Hepatocyte (in vitro differentiated cells): ENCODE measurements around the gene PROK1. TPM values are rescaled to one million over a fixed set of nuclear protein-coding genes. Genes with fewer than 3 reads are reported as not detected.

Source experiments
- DNase-seq: peaks from one replicate; pipeline ENCODE4 v3.0.0-alpha.2; 2016; ENCODE audit warnings: low spot score
- H2AFZ ChIP-seq: fragments of 200-600 bp; sonication (generic); 2 replicates; pipeline ENCODE4 v1.6.0; 2016; ENCODE audit warnings: antibody characterized with exemption, mild to moderate bottlenecking
- H3K27ac ChIP-seq: fragments of 200-600 bp; sonication (generic); 2 replicates; pipeline ENCODE4 v1.5.1; 2016; ENCODE audit warnings: mild to moderate bottlenecking
- H3K27me3 ChIP-seq: fragments of 200-600 bp; sonication (generic); 2 replicates; pipeline ENCODE4 v1.6.1; 2016
- H3K36me3 ChIP-seq: fragments of 200-600 bp; sonication (generic); replicated peaks from 2 replicates; pipeline ENCODE4 v1.5.1; 2016; ENCODE audit warnings: low read depth; ENCODE audit not compliant: insufficient read depth
- H3K4me1 ChIP-seq: fragments of 200-600 bp; sonication (generic); 2 replicates; pipeline ENCODE4 v1.5.1; 2016; ENCODE audit warnings: mild to moderate bottlenecking, moderate library complexity; ENCODE audit not compliant: insufficient read depth
- H3K4me2 ChIP-seq: fragments of 200-600 bp; sonication (generic); 2 replicates; pipeline ENCODE4 v1.6.0; 2016
- H3K4me3 ChIP-seq: fragments of 200-600 bp; sonication (generic); 2 replicates; pipeline ENCODE4 v1.5.1; 2016; ENCODE audit warnings: mild to moderate bottlenecking
- H3K79me2 ChIP-seq: fragments of 200-600 bp; sonication (generic); 2 replicates; pipeline ENCODE4 v1.6.0; 2017; ENCODE audit warnings: mild to moderate bottlenecking
- H3K9me2 ChIP-seq: fragments of 200-600 bp; sonication (generic); replicated peaks from 2 replicates; pipeline ENCODE4 v1.6.0; 2017; ENCODE audit warnings: mild to moderate bottlenecking; ENCODE audit not compliant: insufficient read depth
- H3K9me3 ChIP-seq: fragments of 200-600 bp; sonication (generic); 2 replicates; pipeline ENCODE4 v1.5.1; 2016; ENCODE audit warnings: low read depth, mild to moderate bottlenecking
- H4K20me1 ChIP-seq: fragments of 200-600 bp; sonication (generic); 2 replicates; pipeline ENCODE4 v1.6.0; 2016; ENCODE audit warnings: mild to moderate bottlenecking; ENCODE audit not compliant: insufficient read depth, poor library complexity, severe bottlenecking
- EZH2 ChIP-seq: fragments of 200-600 bp; sonication (generic); IDR thresholded peaks from 2 replicates; pipeline ENCODE4 v1.6.1; 2016; ENCODE audit warnings: antibody characterized with exemption, mild to moderate bottlenecking, borderline replicate concordance
- EZH2phosphoT487 ChIP-seq: fragments of 200-600 bp; sonication (generic); IDR thresholded peaks from one replicate; pipeline ENCODE4 v1.6.1; 2018; ENCODE audit warnings: antibody characterized with exemption, mild to moderate bottlenecking, low read depth, moderate library complexity; ENCODE audit not compliant: unreplicated experiment, severe bottlenecking
- WGBS: methylation state at CpG from one replicate; pipeline ENCODE4 v1.1.6; 2016; ENCODE audit warnings: low lambda C conversion rate; ENCODE audit errors: missing lambda C conversion rate; 5-methylcytosine and 5-hydroxymethylcytosine counted together
- polyA plus RNA-seq: library from polyadenylated mRNA; unstranded; fragments of >200 nt; fragmentation: Nextera tagmentation; extraction: Ambion mirVana; gene quantifications from 2 replicates; pipeline ENCODE4 v1.2.1, GENCODE V29; 2016
- total RNA-seq: library from RNA; depleted of rRNA; stranded (reverse); fragments of >200 nt; gene quantifications from 2 replicates; pipeline ENCODE4 v1.2.3, GENCODE V29; 2014
- TF ChIP-seq, protein P1 (sequence below): fragments of 200-600 bp; sonication (generic); IDR thresholded peaks from 2 replicates; pipeline ENCODE4 v1.5.1; 2016; ENCODE audit warnings: antibody characterized with exemption, mild to moderate bottlenecking; ENCODE audit not compliant: poor library complexity

The PROK1 gene
- total and polyA plus RNA-seq, 2 experiments from 2014 or later, result 8.8 to 9.4 TPM

DNA sequence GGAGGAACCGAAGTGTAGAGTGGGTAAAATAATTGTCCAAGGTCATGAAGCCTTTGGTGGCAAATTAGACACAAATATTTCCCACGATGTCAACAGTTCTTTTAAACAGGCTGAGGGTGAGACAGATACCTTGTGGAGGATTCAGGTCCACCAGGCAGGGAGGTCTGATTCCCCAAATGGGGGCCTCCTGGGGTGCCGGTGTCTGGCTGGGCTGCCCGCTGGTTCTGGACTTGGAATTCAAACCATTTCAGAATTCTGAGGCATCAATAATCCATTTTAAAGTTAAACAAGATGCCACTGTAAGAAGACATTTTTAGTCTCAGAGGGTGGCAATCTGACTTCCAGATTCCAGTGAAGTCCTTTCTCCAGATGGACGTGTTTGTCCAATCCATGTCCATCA, 52.5 kb downstream of the PROK1 start:
- H3K36me3 ChIP-seq, result no peaks in the 10 kb centered on the region
- TF ChIP-seq, protein P1, sequence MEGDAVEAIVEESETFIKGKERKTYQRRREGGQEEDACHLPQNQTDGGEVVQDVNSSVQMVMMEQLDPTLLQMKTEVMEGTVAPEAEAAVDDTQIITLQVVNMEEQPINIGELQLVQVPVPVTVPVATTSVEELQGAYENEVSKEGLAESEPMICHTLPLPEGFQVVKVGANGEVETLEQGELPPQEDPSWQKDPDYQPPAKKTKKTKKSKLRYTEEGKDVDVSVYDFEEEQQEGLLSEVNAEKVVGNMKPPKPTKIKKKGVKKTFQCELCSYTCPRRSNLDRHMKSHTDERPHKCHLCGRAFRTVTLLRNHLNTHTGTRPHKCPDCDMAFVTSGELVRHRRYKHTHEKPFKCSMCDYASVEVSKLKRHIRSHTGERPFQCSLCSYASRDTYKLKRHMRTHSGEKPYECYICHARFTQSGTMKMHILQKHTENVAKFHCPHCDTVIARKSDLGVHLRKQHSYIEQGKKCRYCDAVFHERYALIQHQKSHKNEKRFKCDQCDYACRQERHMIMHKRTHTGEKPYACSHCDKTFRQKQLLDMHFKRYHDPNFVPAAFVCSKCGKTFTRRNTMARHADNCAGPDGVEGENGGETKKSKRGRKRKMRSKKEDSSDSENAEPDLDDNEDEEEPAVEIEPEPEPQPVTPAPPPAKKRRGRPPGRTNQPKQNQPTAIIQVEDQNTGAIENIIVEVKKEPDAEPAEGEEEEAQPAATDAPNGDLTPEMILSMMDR, result no peak
- TF ChIP-seq EZH2phosphoT487, result no peak
- no peak for TF ChIP-seq EZH2
- no peaks in the 10 kb centered on the region for H3K27me3 ChIP-seq
- H3K4me3 ChIP-seq, result no peak overlapping the region
- peaks cover 7% of the 10 kb centered on the region for H3K4me1 ChIP-seq
- H3K4me2 ChIP-seq, result no peak overlapping the region
- no peak overlapping the region for H2AFZ ChIP-seq
- H3K9me2 ChIP-seq, result no peaks in the 10 kb centered on the region
- DNase-seq, result no peak
- H3K79me2 ChIP-seq, result no peaks in the 10 kb centered on the region
- no peak overlapping the region for H3K27ac ChIP-seq
- no peaks in the 10 kb centered on the region for H4K20me1 ChIP-seq
- 83% methylated on average over 5 of the region's 5 CpGs for WGBS
- H3K9me3 ChIP-seq, result no peaks in the 10 kb centered on the region

DNA sequence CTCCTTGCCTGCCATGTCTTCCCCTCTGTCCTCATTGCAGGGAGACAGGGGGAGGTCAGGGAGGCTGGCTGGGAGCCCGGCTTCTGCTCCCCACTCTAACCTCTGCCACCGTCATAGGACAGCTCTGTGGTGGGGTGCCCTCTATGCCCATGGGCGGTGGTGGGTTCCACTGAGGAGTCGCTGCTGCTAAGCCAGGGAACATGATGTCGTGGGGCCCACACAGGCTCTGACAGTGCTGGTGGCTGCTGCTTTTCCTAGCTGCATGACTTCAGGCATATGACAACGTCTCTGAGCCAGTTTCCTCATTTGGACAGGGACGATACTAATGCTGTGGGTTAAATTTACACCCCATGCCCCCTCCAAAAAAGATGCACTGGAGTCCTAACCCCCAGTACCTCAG, 53.3 kb downstream of the PROK1 start:
- DNase-seq, result no peak
- WGBS, result 91% methylated on average over 7 of the region's 7 CpGs
- Histone ChIP-seq H3K27me3 (no peaks in the 10 kb centered on the region), H3K9me3 (no peaks in the 10 kb centered on the region), H3K4me1 (peaks cover 7% of the 10 kb centered on the region), H3K79me2 (no peaks in the 10 kb centered on the region), H3K9me2 (no peaks in the 10 kb centered on the region), H4K20me1 (no peaks in the 10 kb centered on the region), H3K27ac (no peak overlapping the region), H2AFZ (no peak overlapping the region), H3K4me3 (no peak overlapping the region), H3K36me3 (no peaks in the 10 kb centered on the region), H3K4me2 (no peak overlapping the region)
- TF ChIP-seq EZH2 (no peak), EZH2phosphoT487 (no peak)
- TF ChIP-seq, protein P1, result no peak

DNA sequence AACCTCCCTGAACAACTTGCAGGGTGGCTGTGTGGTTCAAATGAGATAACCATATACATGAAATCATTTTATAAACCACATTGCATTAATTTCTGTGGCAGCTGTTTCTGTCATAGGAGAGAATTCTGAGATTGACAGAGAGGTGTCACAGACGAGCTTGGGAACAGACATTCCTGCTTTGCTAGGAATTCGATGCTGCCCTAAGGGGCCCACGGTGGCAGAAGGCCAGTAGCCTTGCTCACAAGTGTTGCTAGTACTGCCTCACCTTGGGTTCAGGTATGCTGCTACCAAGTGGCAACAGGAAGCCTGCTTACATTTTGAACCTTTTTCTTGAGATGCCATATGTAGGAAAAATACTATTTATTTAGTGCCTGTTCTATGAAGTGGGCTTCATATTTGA, 54.6 kb downstream of the PROK1 start:
- peaks cover 7% of the 10 kb centered on the region for H3K4me1 ChIP-seq
- no peak for DNase-seq
- no peaks in the 10 kb centered on the region for H3K27me3 ChIP-seq
- H3K9me3 ChIP-seq, result no peaks in the 10 kb centered on the region
- no peaks in the 10 kb centered on the region for H3K79me2 ChIP-seq
- H2AFZ ChIP-seq, result no peak overlapping the region
- no peaks in the 10 kb centered on the region for H4K20me1 ChIP-seq
- TF ChIP-seq, protein P1, result no peak
- TF ChIP-seq EZH2phosphoT487 (no peak), EZH2 (no peak)
- H3K36me3 ChIP-seq, result no peaks in the 10 kb centered on the region
- 55% methylated on average over 3 of the region's 3 CpGs for WGBS
- H3K27ac ChIP-seq, result no peak overlapping the region
- H3K4me3 ChIP-seq, result no peak overlapping the region
- H3K9me2 ChIP-seq, result no peaks in the 10 kb centered on the region
- H3K4me2 ChIP-seq, result no peak overlapping the region

DNA sequence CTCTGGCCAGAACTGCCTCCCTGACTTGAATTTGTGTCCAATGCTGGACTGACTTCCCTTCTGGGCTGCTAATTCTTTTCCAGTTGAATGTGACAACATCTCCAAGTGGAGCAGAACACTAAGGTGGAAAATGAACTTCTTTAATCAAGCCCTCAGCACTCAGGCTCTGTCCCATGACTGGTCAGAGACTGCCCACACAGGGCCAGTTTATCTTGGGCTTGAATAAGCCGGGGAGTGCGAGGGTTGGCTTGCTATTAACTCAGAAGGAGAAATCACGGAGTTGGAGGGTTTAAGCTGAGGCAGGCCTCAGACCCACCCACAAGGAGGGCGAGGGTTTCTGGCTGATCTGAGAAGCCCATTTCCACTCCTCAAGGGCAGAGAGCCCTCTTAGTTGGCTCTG, 55.6 kb downstream of the PROK1 start:
- Histone ChIP-seq H3K36me3 (no peaks in the 10 kb centered on the region), H3K9me3 (no peaks in the 10 kb centered on the region), H4K20me1 (no peaks in the 10 kb centered on the region), H3K27ac (no peak overlapping the region), H3K4me2 (no peak overlapping the region), H2AFZ (no peak overlapping the region), H3K9me2 (no peaks in the 10 kb centered on the region), H3K27me3 (no peaks in the 10 kb centered on the region), H3K79me2 (no peaks in the 10 kb centered on the region), H3K4me1 (peaks cover 7% of the 10 kb centered on the region), H3K4me3 (no peak overlapping the region)
- no peak for TF ChIP-seq EZH2phosphoT487
- TF ChIP-seq, protein P1, result no peak
- no peak for TF ChIP-seq EZH2
- WGBS, result 90% methylated on average over 4 of the region's 4 CpGs
- no peak for DNase-seq
